ENCODE measurements around the gene DLGAP1. TPM values are rescaled to one million over a fixed set of nuclear protein-coding genes. Genes with fewer than 3 reads are reported as not detected.

DLGAP1 gene
- total RNA-seq, 1 donor from 2014 or later = 18.5 TPM

GRCh38 chr18:4283746-4284291, 171.3 kb downstream of the DLGAP1 start:
- H3K27me3 Mint-ChIP-seq (ENCODE audit: insufficient read depth, low read depth) = no peaks in the 10 kb centered on the region
- no peak overlapping the region for H3K9ac ChIP-seq
- TF ChIP-seq EZH2phosphoT487 (IDR thresholded peaks at IDR 0.05) = no peak
- TF ChIP-seq EZH2 (IDR thresholded peaks at IDR 0.05) = no peak
- TF ChIP-seq CTCF (IDR thresholded peaks at IDR 0.05) = no peak
- H3K4me1 ChIP-seq = peaks cover 27% of the 10 kb centered on the region
- H3K4me1 Mint-ChIP-seq = peaks cover 14% of the 10 kb centered on the region
- no peaks in the 10 kb centered on the region for H3K9me3 Mint-ChIP-seq
- no peaks in the 10 kb centered on the region for H3K9me3 ChIP-seq (ENCODE audit: low read depth)
- no peak overlapping the region for H3K27ac Mint-ChIP-seq
- no peaks in the 10 kb centered on the region for H3K36me3 ChIP-seq
- peaks cover 3% of the 10 kb centered on the region for H3K36me3 Mint-ChIP-seq
- no peak overlapping the region for H3K4me3 ChIP-seq
- peaks cover 26% of the 10 kb centered on the region for H3K79me2 ChIP-seq (ENCODE audit: low read depth)
- H3F3A ChIP-seq (ENCODE audit: low read depth) = peaks cover 7% of the 10 kb centered on the region
- H4K20me1 ChIP-seq (ENCODE audit: low read depth) = peaks cover 4% of the 10 kb centered on the region
- H3K27ac ChIP-seq = peak overlapping the region; percentile 63
- peak overlapping the region; percentile 36 for H3K4me2 ChIP-seq
- no peak for DNase-seq (ENCODE audit: low spot score)
- no peak overlapping the region for H3K4me3 Mint-ChIP-seq
- H3K27me3 ChIP-seq = no peaks in the 10 kb centered on the region
- H2AFZ ChIP-seq (replicated peaks) = no peak overlapping the region

- Histone ChIP-seq H3K36me3 (no peaks in the 10 kb centered on the region), H3K9ac (no peak overlapping the region), H4K20me1 (ENCODE audit: low read depth) (peaks cover 4% of the 10 kb centered on the region), H3K4me2 (no peak overlapping the region), H3K27me3 (no peaks in the 10 kb centered on the region), H3K27ac (no peak overlapping the region), H3K79me2 (ENCODE audit: low read depth) (peaks cover 26% of the 10 kb centered on the region), H3F3A (ENCODE audit: low read depth) (peaks cover 7% of the 10 kb centered on the region), H3K4me3 (no peak overlapping the region), H2AFZ (replicated peaks) (no peak overlapping the region), H3K9me3 (ENCODE audit: low read depth) (no peaks in the 10 kb centered on the region), H3K4me1 (peaks cover 27% of the 10 kb centered on the region)
- Mint-ChIP-seq H3K27ac (no peak overlapping the region), H3K27me3 (ENCODE audit: insufficient read depth, low read depth) (no peaks in the 10 kb centered on the region), H3K4me3 (no peak overlapping the region), H3K4me1 (peaks cover 14% of the 10 kb centered on the region), H3K36me3 (no peaks in the 10 kb centered on the region), H3K9me3 (no peaks in the 10 kb centered on the region)
- DNase-seq (ENCODE audit: low spot score) = no peak
- TF ChIP-seq EZH2 (IDR thresholded peaks at IDR 0.05) (no peak), CTCF (IDR thresholded peaks at IDR 0.05) (no peak)
These were observed 172.2 kb downstream of the DLGAP1 start for GRCh38 chr18:4282954-4283353.

- TF ChIP-seq EZH2phosphoT487 (IDR thresholded peaks at IDR 0.05) = no peak
- no peak for TF ChIP-seq EZH2 (IDR thresholded peaks at IDR 0.05)
- TF ChIP-seq CTCF (IDR thresholded peaks at IDR 0.05) = no peak
- Histone ChIP-seq H3K9ac (no peak overlapping the region), H3K9me3 (ENCODE audit: low read depth) (no peaks in the 10 kb centered on the region), H3F3A (ENCODE audit: low read depth) (no peaks in the 10 kb centered on the region), H3K4me3 (no peak overlapping the region), H2AFZ (replicated peaks) (no peak overlapping the region), H3K4me2 (no peak overlapping the region), H3K4me1 (no peaks in the 10 kb centered on the region), H3K27ac (no peak overlapping the region), H3K79me2 (ENCODE audit: low read depth) (peaks cover 11% of the 10 kb centered on the region), H3K27me3 (no peaks in the 10 kb centered on the region), H4K20me1 (ENCODE audit: low read depth) (no peaks in the 10 kb centered on the region), H3K36me3 (no peaks in the 10 kb centered on the region)
- Mint-ChIP-seq H3K4me3 (no peak overlapping the region), H3K4me1 (no peaks in the 10 kb centered on the region), H3K27me3 (ENCODE audit: insufficient read depth, low read depth) (no peaks in the 10 kb centered on the region), H3K9me3 (no peaks in the 10 kb centered on the region), H3K36me3 (no peaks in the 10 kb centered on the region), H3K27ac (no peak overlapping the region)
- no peak for DNase-seq (ENCODE audit: low spot score)
These were observed 178.0 kb downstream of the DLGAP1 start for GRCh38 chr18:4276953-4277585.
